Retinal pigment epithelial cell (primary cell): Measurements from ENCODE around the gene TMEM273.

ENCODE experiments used
- DNase-seq: peaks from one replicate; pipeline ENCODE4 v3.0.0-alpha.2; 2010; ENCODE audit warnings: low read depth
- H3K4me3 ChIP-seq: 2 replicates; pipeline ENCODE4 v1.5.1; 2011; ENCODE audit warnings: mild to moderate bottlenecking, low read length, control low read depth, moderate library complexity
- TF ChIP-seq, protein P1 (sequence below): conservative IDR thresholded peaks from 2 replicates; pipeline ENCODE4 v1.5.1; 2011; ENCODE audit warnings: low read depth, low read length, control low read depth, inconsistent platforms

Gene TMEM273

DNA sequence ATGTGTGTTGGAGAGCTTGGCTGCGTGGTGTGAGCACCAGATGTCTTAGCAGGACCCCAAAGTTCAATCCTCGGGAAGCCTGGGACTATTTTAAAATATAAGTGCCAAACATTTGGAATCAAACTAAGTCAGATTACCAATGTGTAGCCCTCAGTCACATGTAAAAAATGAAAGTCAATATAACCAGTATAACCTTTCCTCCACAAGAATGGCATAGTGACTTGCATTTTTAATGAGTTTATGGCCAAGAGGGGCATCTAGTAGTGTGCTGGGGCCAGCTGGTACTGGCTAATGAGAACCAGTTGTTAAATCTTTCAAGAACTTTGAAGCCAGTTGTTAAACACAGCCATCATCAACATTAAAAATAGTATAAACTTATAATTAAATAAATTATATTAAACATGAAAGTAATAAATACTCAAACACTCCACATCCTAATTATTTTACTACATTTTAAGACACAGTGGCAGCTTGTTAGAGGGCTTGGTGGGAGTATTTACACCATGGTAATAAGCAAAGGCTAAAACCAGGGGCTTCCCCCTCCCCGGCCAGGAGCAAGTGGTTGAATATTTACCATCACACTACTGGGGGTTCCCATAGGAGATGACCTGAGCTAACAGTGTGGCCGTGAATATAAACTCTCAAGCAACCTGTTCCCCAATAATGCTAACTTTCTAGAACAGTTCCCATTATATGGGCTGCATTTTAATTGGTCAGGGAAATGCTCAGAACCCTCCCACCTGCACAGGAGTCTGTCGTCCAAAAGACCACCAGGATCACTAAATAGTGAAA lies 46.5 kb downstream of the TMEM273 start:
- H3K4me3 ChIP-seq: no peak overlapping the region
- DNase-seq: no peak
- TF ChIP-seq, protein P1, sequence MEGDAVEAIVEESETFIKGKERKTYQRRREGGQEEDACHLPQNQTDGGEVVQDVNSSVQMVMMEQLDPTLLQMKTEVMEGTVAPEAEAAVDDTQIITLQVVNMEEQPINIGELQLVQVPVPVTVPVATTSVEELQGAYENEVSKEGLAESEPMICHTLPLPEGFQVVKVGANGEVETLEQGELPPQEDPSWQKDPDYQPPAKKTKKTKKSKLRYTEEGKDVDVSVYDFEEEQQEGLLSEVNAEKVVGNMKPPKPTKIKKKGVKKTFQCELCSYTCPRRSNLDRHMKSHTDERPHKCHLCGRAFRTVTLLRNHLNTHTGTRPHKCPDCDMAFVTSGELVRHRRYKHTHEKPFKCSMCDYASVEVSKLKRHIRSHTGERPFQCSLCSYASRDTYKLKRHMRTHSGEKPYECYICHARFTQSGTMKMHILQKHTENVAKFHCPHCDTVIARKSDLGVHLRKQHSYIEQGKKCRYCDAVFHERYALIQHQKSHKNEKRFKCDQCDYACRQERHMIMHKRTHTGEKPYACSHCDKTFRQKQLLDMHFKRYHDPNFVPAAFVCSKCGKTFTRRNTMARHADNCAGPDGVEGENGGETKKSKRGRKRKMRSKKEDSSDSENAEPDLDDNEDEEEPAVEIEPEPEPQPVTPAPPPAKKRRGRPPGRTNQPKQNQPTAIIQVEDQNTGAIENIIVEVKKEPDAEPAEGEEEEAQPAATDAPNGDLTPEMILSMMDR: no peak

DNA sequence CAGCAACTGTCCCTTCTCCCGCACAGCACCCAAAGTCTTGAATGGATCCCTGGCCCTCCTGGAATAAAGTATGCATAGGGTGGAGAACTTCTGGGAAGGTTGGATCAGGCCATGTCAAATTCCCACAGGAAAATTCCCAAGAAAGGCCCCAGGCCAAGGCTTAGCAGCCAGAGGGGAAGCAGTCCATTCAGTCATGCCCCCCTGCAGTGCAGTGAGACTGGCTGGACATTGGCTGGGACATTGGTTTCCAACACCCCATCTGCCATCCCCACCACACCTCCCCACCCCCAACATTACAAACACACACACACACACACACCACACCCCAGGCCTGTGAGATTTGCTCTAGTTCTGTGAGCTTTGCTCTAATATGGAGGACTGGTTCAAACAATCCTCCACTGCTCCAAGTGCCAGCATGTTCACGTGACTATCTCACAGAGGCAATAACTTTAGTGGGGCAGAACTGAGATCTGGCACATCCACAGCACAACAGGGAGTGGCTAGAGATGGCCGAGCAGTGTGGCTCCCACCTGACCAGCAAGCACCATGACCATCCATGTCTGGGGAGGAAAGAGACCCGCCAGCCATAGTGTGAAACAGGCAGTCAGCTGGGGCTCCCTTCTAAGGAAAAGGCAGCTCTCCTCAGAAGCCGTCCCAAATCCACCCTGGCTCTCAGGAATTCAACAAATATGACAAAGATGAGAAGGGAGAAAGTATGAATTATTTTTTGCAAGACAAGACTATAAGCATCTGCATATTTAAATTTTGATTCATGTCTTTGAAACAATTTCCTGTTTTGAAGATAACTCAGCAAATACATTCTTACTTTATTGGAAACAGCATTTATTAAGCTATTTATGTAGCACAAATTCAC lies 47.6 kb downstream of the TMEM273 start:
- DNase-seq: no peak
- TF ChIP-seq, protein P1: no peak
- H3K4me3 ChIP-seq: no peak overlapping the region

DNA sequence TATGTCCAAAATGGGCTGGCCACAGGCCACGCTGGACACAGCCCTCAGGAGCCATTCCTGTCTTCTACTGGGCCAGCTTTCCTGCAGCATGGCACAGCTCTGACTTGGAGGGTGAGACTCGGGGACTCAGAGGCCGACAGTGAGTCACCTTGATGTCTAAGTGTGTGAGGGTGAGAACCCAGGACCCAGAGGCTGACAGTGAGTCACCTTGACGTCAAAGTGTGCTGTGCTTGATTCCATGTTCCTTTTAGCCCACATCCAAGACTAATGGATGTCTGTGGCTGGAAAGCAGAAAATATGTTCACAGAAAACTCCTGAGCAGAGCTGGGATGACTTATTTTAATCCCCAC lies 48.4 kb downstream of the TMEM273 start:
- DNase-seq: peak; percentile 77
- TF ChIP-seq, protein P1: no peak
- no peak overlapping the region for H3K4me3 ChIP-seq

DNA sequence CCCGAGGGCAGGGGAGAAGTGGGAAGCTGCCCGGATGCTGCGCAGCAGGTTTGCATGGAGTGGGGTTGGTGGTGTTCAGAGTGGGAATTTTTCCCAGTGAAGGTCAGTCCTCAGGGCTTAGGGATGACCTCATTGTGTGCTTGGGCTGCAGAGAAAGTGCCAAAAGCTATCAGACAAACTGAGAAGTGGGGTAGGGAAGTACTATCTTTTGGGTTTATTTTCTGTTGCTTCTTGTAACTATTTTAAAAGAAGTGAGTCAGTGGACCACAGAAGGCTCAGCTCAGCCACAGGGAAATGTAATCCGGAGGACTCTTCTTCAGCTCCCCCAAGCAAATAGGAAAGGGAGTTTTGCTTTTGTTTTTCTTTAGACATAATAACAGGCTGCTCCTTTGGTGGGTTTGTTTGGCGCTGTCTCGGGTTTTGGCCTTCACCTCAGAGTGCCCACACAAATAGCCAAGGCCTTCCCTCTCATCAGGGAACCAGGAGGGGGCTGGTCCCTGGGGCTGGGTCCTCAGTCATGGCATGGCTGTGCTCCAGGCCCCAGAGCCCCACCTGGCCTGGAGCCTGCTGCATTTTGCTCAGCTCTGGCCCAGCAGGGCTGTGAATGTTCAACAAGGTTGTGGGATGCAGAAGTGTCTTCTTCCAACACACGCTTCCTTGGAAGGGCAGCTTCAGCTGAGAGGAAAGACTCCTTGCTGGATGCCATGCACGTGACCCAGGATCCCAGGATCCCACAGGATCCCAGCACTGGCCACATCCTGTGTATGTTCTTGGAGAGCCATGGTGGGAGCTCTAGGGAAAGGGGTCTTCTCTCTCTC lies 49.0 kb downstream of the TMEM273 start:
- no peak overlapping the region for H3K4me3 ChIP-seq
- DNase-seq: no peak
- TF ChIP-seq, protein P1: no peak

DNA sequence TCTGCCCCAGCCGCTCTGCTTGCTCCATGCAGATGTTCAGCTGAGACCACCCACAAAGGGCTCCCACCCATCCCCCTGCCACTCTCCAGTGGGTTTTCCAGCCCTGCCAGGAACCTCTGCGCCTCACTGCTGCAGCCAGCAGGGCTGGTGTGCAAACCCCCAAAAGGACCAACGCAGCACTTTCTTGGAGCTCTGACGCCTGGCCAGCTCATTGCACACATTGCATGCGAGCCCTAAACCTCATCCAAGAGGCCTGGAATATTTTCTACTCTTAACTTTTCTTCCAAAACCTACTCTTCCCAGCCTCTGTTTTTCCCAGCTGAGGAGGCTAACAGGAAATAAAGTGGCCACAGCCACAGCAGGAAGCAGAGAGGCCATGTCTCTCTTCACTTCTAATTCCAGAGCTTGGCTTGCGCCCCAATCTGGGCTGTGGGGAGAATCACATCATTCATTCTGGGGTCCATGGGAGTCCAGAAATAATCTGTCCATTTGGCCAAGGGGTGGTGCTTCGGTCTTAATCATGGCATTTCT lies 49.8 kb downstream of the TMEM273 start:
- TF ChIP-seq, protein P1: no peak
- no peak for DNase-seq
- no peak overlapping the region for H3K4me3 ChIP-seq

DNA sequence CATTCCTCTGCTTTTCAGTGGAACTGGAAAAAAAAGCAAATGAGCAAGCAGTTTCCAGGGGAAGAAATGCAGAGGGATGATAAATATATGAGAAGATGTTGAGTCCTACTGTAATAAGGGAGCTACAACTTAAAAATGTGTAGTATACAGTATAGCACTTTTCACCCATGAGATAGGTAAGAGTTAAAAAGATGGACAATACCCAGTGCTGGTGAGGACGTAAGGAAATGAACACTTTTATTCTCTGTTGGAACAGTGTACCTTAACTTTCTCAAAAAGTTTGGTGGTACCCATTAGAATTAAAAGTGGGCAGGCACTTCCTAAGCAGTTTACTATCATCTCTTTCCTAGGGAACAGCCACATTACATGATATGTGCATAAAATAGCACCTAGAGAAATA lies 51.7 kb downstream of the TMEM273 start:
- TF ChIP-seq, protein P1: no peak
- DNase-seq: no peak
- H3K4me3 ChIP-seq: no peak overlapping the region
